Measurements from ENCODE around the gene CTDP1.

Gene CTDP1

DNA sequence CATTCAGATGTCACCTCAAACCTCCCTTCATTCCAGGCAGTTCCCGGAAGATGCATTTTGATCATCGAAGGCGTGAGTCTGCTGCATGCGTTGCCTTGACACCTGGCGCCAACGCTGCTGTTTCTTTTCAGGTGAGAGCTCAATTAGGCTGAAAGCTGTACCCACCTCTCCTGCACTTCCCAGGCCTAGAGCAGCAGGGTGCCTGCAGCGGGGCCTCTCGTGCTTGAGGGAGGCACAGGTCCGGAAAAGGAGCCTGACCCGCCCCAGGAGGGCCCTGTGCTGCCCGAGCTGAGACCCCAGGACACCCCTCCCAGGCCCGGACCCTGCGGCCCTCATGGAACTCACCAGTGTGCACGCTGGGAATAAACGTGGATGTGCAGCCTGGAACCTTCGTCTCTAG lies 86.7 kb downstream of the CTDP1 start:
- no peaks in the 10 kb centered on the region for H3K4me1 ChIP-seq (ENCODE audit: control insufficient read depth in 5 of 5, insufficient read depth in 5 of 5, low read length in 5 of 5)
- peaks cover 0 to 13% (median 2%) of the 10 kb centered on the region in 5 donors for H3K27me3 ChIP-seq (ENCODE audit: control insufficient read depth in 5 of 5, insufficient read depth in 4 of 5, low read length in 5 of 5)
- no peak overlapping the region for H3K4me3 ChIP-seq (ENCODE audit: low read depth in 1 of 5, low read length in 5 of 5)
- H3K36me3 ChIP-seq (ENCODE audit: control insufficient read depth in 5 of 5, insufficient read depth in 5 of 5, low read length in 5 of 5) = no peaks in the 10 kb centered on the region
- H3K27ac ChIP-seq (ENCODE audit: low read depth, low read length) = no peak overlapping the region
- no peak overlapping the region for H3K9ac ChIP-seq (ENCODE audit: low read length in 5 of 5)
- H3K9me3 ChIP-seq (ENCODE audit: control insufficient read depth in 5 of 5, low read length in 5 of 5) = peaks cover 9 to 28% (median 26%) of the 10 kb centered on the region in 5 donors

DNA sequence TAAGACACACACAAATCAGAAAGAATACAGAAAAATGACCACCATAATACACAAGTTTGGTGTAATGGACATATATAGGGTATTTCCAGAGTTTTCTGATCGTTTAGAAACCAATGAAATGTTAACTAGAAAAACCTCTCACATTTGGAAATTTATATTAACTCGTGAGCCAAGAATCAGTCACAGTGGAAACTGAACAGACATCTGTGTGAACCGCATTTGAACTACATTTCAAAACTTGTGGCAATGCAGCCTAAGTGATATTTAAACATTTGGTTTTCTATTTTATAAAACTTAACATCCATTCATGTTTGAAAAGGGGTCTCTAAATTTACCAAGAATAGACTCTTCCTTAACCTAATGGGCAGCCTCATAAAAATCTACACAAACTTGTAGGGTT lies 89.1 kb downstream of the CTDP1 start:
- peaks cover 9 to 22% (median 19%) of the 10 kb centered on the region in 5 donors for H3K9me3 ChIP-seq (ENCODE audit: control insufficient read depth in 5 of 5, low read length in 5 of 5)
- no peak overlapping the region for H3K4me3 ChIP-seq (ENCODE audit: low read depth in 1 of 5, low read length in 5 of 5)
- H3K9ac ChIP-seq (ENCODE audit: low read length in 5 of 5) = no peak overlapping the region
- H3K36me3 ChIP-seq (ENCODE audit: control insufficient read depth in 5 of 5, insufficient read depth in 5 of 5, low read length in 5 of 5) = no peaks in the 10 kb centered on the region
- peaks cover 3 to 18% (median 14%) of the 10 kb centered on the region in 5 donors for H3K27me3 ChIP-seq (ENCODE audit: control insufficient read depth in 5 of 5, insufficient read depth in 4 of 5, low read length in 5 of 5)
- no peak overlapping the region for H3K27ac ChIP-seq (ENCODE audit: low read depth, low read length)
- H3K4me1 ChIP-seq (ENCODE audit: control insufficient read depth in 5 of 5, insufficient read depth in 5 of 5, low read length in 5 of 5) = peaks cover 0 to 2% (median 0%) of the 10 kb centered on the region in 5 donors

DNA sequence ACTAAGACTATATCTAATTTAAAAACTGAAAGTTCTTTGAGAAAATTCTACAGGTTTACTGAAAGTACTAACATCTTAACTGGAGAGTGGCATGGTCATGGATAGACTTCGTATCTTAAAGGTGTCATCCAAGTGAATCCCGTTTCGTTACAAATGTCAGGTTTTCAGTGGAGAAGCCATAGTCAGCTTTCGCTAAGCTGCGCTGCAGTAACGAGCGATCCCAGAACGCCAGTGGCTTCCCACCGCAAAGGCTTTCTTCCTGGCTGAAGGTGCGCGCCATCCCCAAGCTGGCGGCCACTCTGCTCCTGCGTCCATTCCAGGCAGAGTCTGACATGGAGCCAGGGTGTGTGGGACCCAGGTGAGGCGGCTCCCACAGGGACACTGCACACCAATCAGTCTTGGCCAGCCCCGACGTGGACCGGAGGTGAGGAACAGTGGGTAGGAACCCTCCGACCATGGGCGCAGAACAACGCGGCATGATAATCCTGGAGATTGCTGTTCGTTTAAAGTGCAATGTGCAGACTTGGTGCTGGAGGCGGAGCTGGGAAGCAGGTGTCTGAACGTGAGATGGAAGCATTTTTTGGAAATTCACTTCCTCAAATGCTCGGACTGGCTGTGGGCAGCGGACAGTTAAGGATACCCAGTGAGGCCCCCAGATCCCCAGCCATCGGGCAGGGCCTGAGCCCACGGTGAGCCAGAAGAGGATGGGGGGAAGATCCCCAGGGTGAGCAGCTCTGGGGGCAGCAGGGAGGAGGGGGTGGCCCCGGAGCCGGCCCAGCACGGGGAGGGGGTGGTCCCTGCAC lies 90.3 kb downstream of the CTDP1 start:
- Histone ChIP-seq H3K36me3 (ENCODE audit: control insufficient read depth in 5 of 5, insufficient read depth in 5 of 5, low read length in 5 of 5) (no peaks in the 10 kb centered on the region), H3K27ac (ENCODE audit: low read depth, low read length) (no peak overlapping the region), H3K9ac (ENCODE audit: low read length in 5 of 5) (no peak overlapping the region), H3K27me3 (ENCODE audit: control insufficient read depth in 5 of 5, insufficient read depth in 4 of 5, low read length in 5 of 5) (peaks cover 3 to 22% (median 19%) of the 10 kb centered on the region in 5 donors), H3K4me1 (ENCODE audit: control insufficient read depth in 5 of 5, insufficient read depth in 5 of 5, low read length in 5 of 5) (peaks cover 0 to 2% (median 0%) of the 10 kb centered on the region in 5 donors), H3K9me3 (ENCODE audit: control insufficient read depth in 5 of 5, low read length in 5 of 5) (peaks cover 9 to 22% (median 19%) of the 10 kb centered on the region in 5 donors), H3K4me3 (ENCODE audit: low read depth in 1 of 5, low read length in 5 of 5) (peak overlapping the region in 1 of 5 donors; percentile 12)

DNA sequence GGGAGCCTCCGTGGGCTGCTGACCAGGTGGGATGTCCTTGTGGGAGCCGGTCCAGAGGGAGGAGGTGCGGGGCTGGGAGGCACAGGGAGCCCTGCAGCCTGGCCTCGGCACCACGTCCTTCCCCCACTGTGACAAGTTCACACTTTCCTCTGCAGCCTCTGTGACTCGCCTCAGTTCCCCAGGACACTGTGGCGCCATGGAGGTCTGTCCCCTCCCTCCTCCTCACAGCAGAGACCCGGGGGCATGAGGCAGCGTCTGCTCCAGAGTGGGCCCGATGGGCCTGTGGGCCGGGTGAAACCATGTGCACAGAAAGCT lies 90.9 kb downstream of the CTDP1 start:
- H3K9me3 ChIP-seq (ENCODE audit: control insufficient read depth in 5 of 5, low read length in 5 of 5) = peaks cover 9 to 22% (median 19%) of the 10 kb centered on the region in 5 donors
- no peak overlapping the region for H3K9ac ChIP-seq (ENCODE audit: low read length in 5 of 5)
- peaks cover 6 to 24% (median 22%) of the 10 kb centered on the region in 5 donors for H3K27me3 ChIP-seq (ENCODE audit: control insufficient read depth in 5 of 5, insufficient read depth in 4 of 5, low read length in 5 of 5)
- H3K4me3 ChIP-seq (ENCODE audit: low read depth in 1 of 5, low read length in 5 of 5) = no peak overlapping the region
- no peak overlapping the region for H3K27ac ChIP-seq (ENCODE audit: low read depth, low read length)
- H3K4me1 ChIP-seq (ENCODE audit: control insufficient read depth in 5 of 5, insufficient read depth in 5 of 5, low read length in 5 of 5) = peaks cover 0 to 2% (median 0%) of the 10 kb centered on the region in 5 donors
- no peaks in the 10 kb centered on the region for H3K36me3 ChIP-seq (ENCODE audit: control insufficient read depth in 5 of 5, insufficient read depth in 5 of 5, low read length in 5 of 5)

DNA sequence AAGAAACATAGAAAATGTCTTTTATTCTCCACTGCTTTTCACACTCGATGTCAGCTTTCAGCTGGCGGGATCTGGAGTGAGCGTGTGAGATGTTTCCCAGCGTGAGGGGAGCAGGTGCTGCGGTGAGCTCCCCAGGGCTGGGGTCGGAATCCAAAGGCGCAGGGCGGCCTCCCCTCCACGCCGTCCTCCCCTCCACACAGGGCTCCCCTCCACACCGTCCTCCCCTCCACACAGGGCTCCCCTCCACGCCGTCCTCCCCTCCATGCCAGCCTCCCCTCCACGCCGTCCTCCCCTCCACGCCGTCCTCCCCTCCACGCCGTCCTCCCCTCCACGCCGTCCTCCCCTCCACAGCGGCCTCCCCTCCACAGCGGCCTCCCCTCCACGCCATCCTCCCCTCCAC lies 91.2 kb downstream of the CTDP1 start:
- Histone ChIP-seq H3K9me3 (ENCODE audit: control insufficient read depth in 5 of 5, low read length in 5 of 5) (peaks cover 9 to 22% (median 19%) of the 10 kb centered on the region in 5 donors), H3K4me1 (ENCODE audit: control insufficient read depth in 5 of 5, insufficient read depth in 5 of 5, low read length in 5 of 5) (peaks cover 0 to 2% (median 0%) of the 10 kb centered on the region in 5 donors), H3K27ac (ENCODE audit: low read depth, low read length) (no peak overlapping the region), H3K4me3 (ENCODE audit: low read depth in 1 of 5, low read length in 5 of 5) (no peak overlapping the region), H3K9ac (ENCODE audit: low read length in 5 of 5) (no peak overlapping the region), H3K36me3 (ENCODE audit: control insufficient read depth in 5 of 5, insufficient read depth in 5 of 5, low read length in 5 of 5) (no peaks in the 10 kb centered on the region), H3K27me3 (ENCODE audit: control insufficient read depth in 5 of 5, insufficient read depth in 4 of 5, low read length in 5 of 5) (peaks cover 9 to 26% (median 22%) of the 10 kb centered on the region in 5 donors)

DNA sequence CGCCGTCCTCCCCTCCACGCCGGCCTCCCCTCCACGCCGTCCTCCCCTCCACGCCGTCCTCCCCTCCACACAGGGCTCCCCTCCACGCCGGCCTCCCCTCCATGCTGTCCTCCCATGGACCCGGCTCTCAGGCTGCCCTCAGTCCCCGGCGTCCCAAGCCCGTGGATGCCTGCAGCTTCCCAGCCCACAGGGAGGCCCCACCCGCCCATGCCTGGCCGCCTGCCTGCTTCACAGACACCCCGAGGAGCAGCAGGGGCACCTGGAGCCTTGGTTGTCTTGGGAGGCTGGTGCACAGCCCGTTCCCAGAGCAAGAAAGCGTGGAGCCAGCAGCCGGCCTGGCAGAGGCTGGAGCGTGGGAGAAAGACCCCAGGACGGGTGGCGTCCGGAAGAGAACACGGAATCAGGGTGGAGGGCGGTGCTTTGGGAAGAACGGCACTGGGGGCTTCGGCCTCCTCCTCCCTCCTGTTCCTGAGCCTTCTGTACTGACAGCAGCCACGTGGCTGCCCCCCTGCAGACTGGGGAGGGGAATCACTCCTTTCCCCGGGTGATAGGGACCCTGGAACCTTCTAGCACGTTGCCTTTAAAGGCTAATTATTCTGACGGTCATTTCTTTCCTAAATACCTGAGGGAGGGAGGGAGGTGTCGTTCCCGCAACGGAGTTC lies 92.0 kb downstream of the CTDP1 start:
- Histone ChIP-seq H3K9me3 (ENCODE audit: control insufficient read depth in 5 of 5, low read length in 5 of 5) (peaks cover 9 to 22% (median 18%) of the 10 kb centered on the region in 5 donors), H3K9ac (ENCODE audit: low read length in 5 of 5) (no peak overlapping the region), H3K27me3 (ENCODE audit: control insufficient read depth in 5 of 5, insufficient read depth in 4 of 5, low read length in 5 of 5) (peaks cover 5 to 27% (median 19%) of the 10 kb centered on the region in 5 donors), H3K4me1 (ENCODE audit: control insufficient read depth in 5 of 5, insufficient read depth in 5 of 5, low read length in 5 of 5) (peaks cover 0 to 2% (median 0%) of the 10 kb centered on the region in 5 donors), H3K36me3 (ENCODE audit: control insufficient read depth in 5 of 5, insufficient read depth in 5 of 5, low read length in 5 of 5) (no peaks in the 10 kb centered on the region), H3K4me3 (ENCODE audit: low read depth in 1 of 5, low read length in 5 of 5) (no peak overlapping the region), H3K27ac (ENCODE audit: low read depth, low read length) (no peak overlapping the region)

DNA sequence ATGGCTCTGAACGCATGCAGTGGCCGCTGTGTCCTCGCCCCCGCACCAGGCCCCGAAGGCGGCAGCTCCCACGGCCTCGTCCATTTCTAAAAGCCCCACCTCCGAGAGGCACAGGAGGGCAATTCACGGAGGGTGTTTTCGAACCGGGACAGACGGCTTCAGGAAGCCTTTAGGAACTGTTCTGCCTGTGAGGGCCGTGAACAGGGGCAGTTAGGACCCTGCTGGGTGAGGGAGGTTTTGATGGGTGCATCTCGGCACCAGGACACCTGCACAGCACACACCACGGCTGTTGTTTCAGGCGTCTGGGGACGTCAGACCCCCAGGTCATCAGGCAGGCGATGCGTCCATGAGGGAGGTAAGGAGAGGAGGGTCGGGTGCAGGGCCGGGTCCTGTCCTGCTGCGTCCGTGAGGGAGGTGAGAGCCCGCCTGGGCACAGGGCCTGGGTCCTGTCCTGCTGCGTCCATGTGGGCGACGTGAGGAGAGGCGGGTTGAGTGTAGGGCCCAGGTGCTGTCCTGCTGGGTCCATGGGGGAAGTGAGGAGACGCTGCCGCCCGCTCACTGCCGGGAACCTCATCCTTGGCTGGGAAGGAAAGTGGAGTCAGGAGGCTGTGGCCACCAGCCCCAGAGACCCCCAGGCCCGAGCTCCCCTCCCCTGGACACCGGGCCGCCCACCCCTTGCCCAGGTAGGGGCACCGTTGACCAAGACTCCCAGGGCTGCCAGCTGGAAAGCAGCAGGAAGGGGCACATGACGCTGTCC lies 92.7 kb downstream of the CTDP1 start:
- no peaks in the 10 kb centered on the region for H3K36me3 ChIP-seq (ENCODE audit: control insufficient read depth in 5 of 5, insufficient read depth in 5 of 5, low read length in 5 of 5)
- no peak overlapping the region for H3K9ac ChIP-seq (ENCODE audit: low read length in 5 of 5)
- no peak overlapping the region for H3K4me3 ChIP-seq (ENCODE audit: low read depth in 1 of 5, low read length in 5 of 5)
- peaks cover 9 to 16% (median 13%) of the 10 kb centered on the region in 5 donors for H3K9me3 ChIP-seq (ENCODE audit: control insufficient read depth in 5 of 5, low read length in 5 of 5)
- H3K4me1 ChIP-seq (ENCODE audit: control insufficient read depth in 5 of 5, insufficient read depth in 5 of 5, low read length in 5 of 5) = peaks cover 0 to 2% (median 0%) of the 10 kb centered on the region in 5 donors
- H3K27me3 ChIP-seq (ENCODE audit: control insufficient read depth in 5 of 5, insufficient read depth in 4 of 5, low read length in 5 of 5) = peaks cover 4 to 27% (median 18%) of the 10 kb centered on the region in 5 donors
- H3K27ac ChIP-seq (ENCODE audit: low read depth, low read length) = no peak overlapping the region

DNA sequence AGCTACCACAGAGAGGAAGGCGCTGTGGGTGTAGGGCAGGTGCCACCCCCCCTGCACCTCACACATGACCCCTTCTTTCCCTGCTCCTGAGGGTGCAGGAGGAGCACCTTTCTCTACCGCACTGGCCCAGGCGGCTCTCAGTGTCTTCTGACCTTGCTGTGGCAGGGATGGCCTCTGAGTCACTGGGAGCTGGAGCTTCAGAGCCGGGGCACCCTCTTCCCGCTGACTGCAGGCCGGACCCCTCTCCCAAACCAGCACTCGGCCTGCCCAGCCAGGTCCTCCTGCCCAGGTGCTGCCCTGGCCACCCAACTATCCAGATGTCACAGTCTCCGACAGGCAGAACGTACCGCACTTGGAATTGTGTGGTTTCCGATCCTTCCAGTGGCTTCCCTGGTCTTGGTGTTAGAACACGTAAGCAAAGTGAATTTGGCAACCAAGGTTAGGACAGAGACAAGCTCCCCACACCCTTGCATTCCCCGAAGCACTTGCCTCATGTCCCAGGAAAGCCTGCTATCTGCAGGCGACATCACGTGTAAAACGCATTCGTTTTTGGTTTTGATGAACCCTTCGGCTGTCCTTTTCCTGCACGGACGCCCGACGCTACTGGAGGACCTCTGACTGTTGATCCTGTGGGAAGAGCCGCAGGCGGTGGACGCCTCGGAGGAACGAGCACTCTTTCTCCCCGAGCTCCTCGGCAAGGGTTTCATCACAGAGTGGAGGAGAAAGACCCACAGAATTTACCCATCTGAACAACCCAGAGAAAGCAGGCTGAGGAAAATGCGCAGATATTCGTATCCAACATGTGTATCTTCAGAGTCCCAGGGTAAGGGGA lies 93.5 kb downstream of the CTDP1 start:
- Histone ChIP-seq H3K4me1 (ENCODE audit: control insufficient read depth in 5 of 5, insufficient read depth in 5 of 5, low read length in 5 of 5) (peaks cover 0 to 2% (median 0%) of the 10 kb centered on the region in 5 donors), H3K9me3 (ENCODE audit: control insufficient read depth in 5 of 5, low read length in 5 of 5) (peaks cover 4 to 11% (median 8%) of the 10 kb centered on the region in 5 donors), H3K9ac (ENCODE audit: low read length in 5 of 5) (no peak overlapping the region), H3K27me3 (ENCODE audit: control insufficient read depth in 5 of 5, insufficient read depth in 4 of 5, low read length in 5 of 5) (peaks cover 8 to 33% (median 26%) of the 10 kb centered on the region in 5 donors), H3K27ac (ENCODE audit: low read depth, low read length) (no peak overlapping the region), H3K4me3 (ENCODE audit: low read depth in 1 of 5, low read length in 5 of 5) (no peak overlapping the region), H3K36me3 (ENCODE audit: control insufficient read depth in 5 of 5, insufficient read depth in 5 of 5, low read length in 5 of 5) (no peaks in the 10 kb centered on the region)

DNA sequence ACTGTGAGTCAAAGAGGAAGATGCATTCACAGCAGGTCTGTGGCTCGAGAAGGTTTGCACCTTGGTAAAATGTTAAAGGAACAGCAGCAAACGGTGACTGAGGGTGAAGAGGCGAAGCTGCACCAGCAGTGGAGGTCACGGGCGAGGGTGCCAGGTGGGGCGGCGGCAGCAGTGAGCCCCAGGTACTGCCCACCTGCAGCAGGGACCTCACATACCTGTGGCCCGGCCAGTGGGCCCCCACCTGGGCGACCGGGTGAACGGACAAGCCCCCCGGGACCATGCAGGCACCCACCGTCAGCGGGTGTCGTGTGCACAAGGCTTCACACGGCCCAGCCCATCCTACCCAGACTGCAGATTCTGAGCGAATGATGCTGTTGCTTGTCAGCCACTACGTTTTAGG lies 94.5 kb downstream of the CTDP1 start:
- H3K27me3 ChIP-seq (ENCODE audit: control insufficient read depth in 5 of 5, insufficient read depth in 4 of 5, low read length in 5 of 5) = peaks cover 10 to 38% (median 31%) of the 10 kb centered on the region in 5 donors
- H3K9me3 ChIP-seq (ENCODE audit: control insufficient read depth in 5 of 5, low read length in 5 of 5) = peaks cover 0 to 8% (median 5%) of the 10 kb centered on the region in 5 donors
- no peak overlapping the region for H3K9ac ChIP-seq (ENCODE audit: low read length in 5 of 5)
- H3K4me1 ChIP-seq (ENCODE audit: control insufficient read depth in 5 of 5, insufficient read depth in 5 of 5, low read length in 5 of 5) = peaks cover 0 to 2% (median 0%) of the 10 kb centered on the region in 5 donors
- H3K36me3 ChIP-seq (ENCODE audit: control insufficient read depth in 5 of 5, insufficient read depth in 5 of 5, low read length in 5 of 5) = no peaks in the 10 kb centered on the region
- no peak overlapping the region for H3K27ac ChIP-seq (ENCODE audit: low read depth, low read length)
- no peak overlapping the region for H3K4me3 ChIP-seq (ENCODE audit: low read depth in 1 of 5, low read length in 5 of 5)
